ENCODE measurements around the gene PANK4.
A peak's percentile ranks its signal among the peaks of the same experiment; 100 is the strongest.
"Not testable (repeated sequence)": the region's sequence is repeated elsewhere in the genome, so short reads cannot be mapped to it uniquely, and the experiment has no call there.

PANK4 gene

GRCh38 chr1:2558420-2558819 is 32.0 kb upstream of the PANK4 start:
- no peak for DNase-seq

GRCh38 chr1:2557482-2558400 is 31.3 kb upstream of the PANK4 start:
- DNase-seq, result no peak

GRCh38 chr1:2556678-2557481 is 30.5 kb upstream of the PANK4 start:
- DNase-seq, result peak; percentile 60

GRCh38 chr1:2556277-2556677 is 29.9 kb upstream of the PANK4 start, which contains the start of gene TNFRSF14:
Gene TNFRSF14 (plus strand): TSS chr1:2556371. CDS start chr1:2556665, 294 bp downstream.
- DNase-seq, result peak; percentile 77

- peak; percentile 87 for DNase-seq
These were observed 29.4 kb upstream of the PANK4 start for GRCh38 chr1:2555634-2556276.

- peak; percentile 60 for DNase-seq
These were observed 28.4 kb upstream of the PANK4 start for GRCh38 chr1:2554621-2555387.

- DNase-seq, result no peak
These were observed 27.6 kb upstream of the PANK4 start for GRCh38 chr1:2553871-2554620.

- not testable (repeated sequence) for DNase-seq
These were observed 26.7 kb upstream of the PANK4 start for GRCh38 chr1:2553076-2553475.

- DNase-seq, result no peak
These were observed 25.8 kb upstream of the PANK4 start for GRCh38 chr1:2552189-2552588.

GRCh38 chr1:2551544-2551943 is 25.1 kb upstream of the PANK4 start:
- DNase-seq, result not testable (repeated sequence)

GRCh38 chr1:2550309-2550861 is 24.0 kb upstream of the PANK4 start:
- DNase-seq, result not testable (repeated sequence)

- not testable (repeated sequence) for DNase-seq
These were observed 23.1 kb upstream of the PANK4 start for GRCh38 chr1:2549367-2550029.

- peak; percentile 89 for DNase-seq
These were observed 21.7 kb upstream of the PANK4 start for GRCh38 chr1:2548068-2548589.

- DNase-seq, result peak; percentile 74
These were observed 21.0 kb upstream of the PANK4 start for GRCh38 chr1:2547210-2548067.

- DNase-seq, result peak; percentile 92
These were observed 20.3 kb upstream of the PANK4 start for GRCh38 chr1:2546515-2547209.

- peak; percentile 89 for DNase-seq
These were observed 19.5 kb upstream of the PANK4 start for GRCh38 chr1:2545754-2546514.

GRCh38 chr1:2544875-2545640 is 18.7 kb upstream of the PANK4 start:
- DNase-seq, result no peak

Data from stimulated activated CD4-positive, alpha-beta T cell treated with anti-CD3 and anti-CD28 coated beads, Interleukin-15, amount 100 ng/mL, for 24 hours (primary cell).